HG02981 (cell line): Measurements from ENCODE around the gene GP2.

Source experiments
- ATAC-seq: cut with Tn5 transposase; IDR thresholded peaks from one replicate; pipeline ENCODE4 v1.9.1; 2021; ENCODE audit warnings: mild to moderate bottlenecking, moderate library complexity; ENCODE audit not compliant: unreplicated experiment

GP2 gene

GRCh38 chr16:20327444-20328041, at the start of gene GP2:
Gene GP2 (minus strand): TSS chr16:20327513. CDS start chr16:20326431, 1,082 bp downstream.
- no peak for ATAC-seq

- ATAC-seq: no peak
These were observed 45.4 kb upstream of the GP2 start for GRCh38 chr16:20372701-20373100.

GRCh38 chr16:20369452-20370054, 42.2 kb upstream of the GP2 start:
- ATAC-seq: no peak

GRCh38 chr16:20364051-20364450, 36.7 kb upstream of the GP2 start:
- ATAC-seq: no peak

- no peak for ATAC-seq
These were observed 35.9 kb upstream of the GP2 start for GRCh38 chr16:20363191-20363590.

GRCh38 chr16:20359997-20360396, 32.7 kb upstream of the GP2 start:
- ATAC-seq: no peak

GRCh38 chr16:20355114-20355782, 27.9 kb upstream of the GP2 start:
- no peak for ATAC-seq

GRCh38 chr16:20353379-20353778, 26.1 kb upstream of the GP2 start:
- no peak for ATAC-seq

GRCh38 chr16:20352615-20353014, 25.3 kb upstream of the GP2 start, which contains the start of gene UMOD:
Gene UMOD (minus strand): TSS chr16:20352715. CDS start chr16:20350737, 1,978 bp downstream.
- no peak for ATAC-seq

- no peak for ATAC-seq
These were observed 22.3 kb upstream of the GP2 start for GRCh38 chr16:20349615-20350014.

GRCh38 chr16:20348365-20349185, 21.3 kb upstream of the GP2 start:
- ATAC-seq: no peak

GRCh38 chr16:20347666-20348364, 20.5 kb upstream of the GP2 start:
- no peak for ATAC-seq

GRCh38 chr16:20344611-20345010, 17.3 kb upstream of the GP2 start:
- ATAC-seq: no peak

- ATAC-seq: no peak
These were observed 12.4 kb upstream of the GP2 start for GRCh38 chr16:20339744-20340143.

- no peak for ATAC-seq
These were observed 9.6 kb upstream of the GP2 start for GRCh38 chr16:20336955-20337354.

GRCh38 chr16:20334396-20334795, 7.1 kb upstream of the GP2 start:
- ATAC-seq: no peak

GRCh38 chr16:20333120-20333519, 5.8 kb upstream of the GP2 start:
- no peak for ATAC-seq

- no peak for ATAC-seq
These were observed 5.1 kb upstream of the GP2 start for GRCh38 chr16:20332411-20332810.

GRCh38 chr16:20331635-20332034, 4.3 kb upstream of the GP2 start:
- no peak for ATAC-seq

GRCh38 chr16:20329392-20330138, 2.3 kb upstream of the GP2 start:
- ATAC-seq: no peak
